WTC11 (cell line): Measurements from ENCODE around the gene WNT2. TPM values are rescaled to one million over a fixed set of nuclear protein-coding genes. Genes with fewer than 3 reads are reported as not detected.

ENCODE experiments used
- ATAC-seq: fragments of 200-7000 bp; cut with Tn5 transposase; 2 replicates; pipeline ENCODE4 v1.10.0; 2021; ENCODE audit warnings: mild to moderate bottlenecking, moderate library complexity
- CTCF ChIA-PET: fragments of 300-600 bp; sonication (Branson Sonifier 250); formaldehyde crosslinking; loops from one replicate; lab custom pipeline; 2021; ENCODE audit warnings: antibody characterized with exemption; lab: Charles Lee
- POLR2A ChIA-PET: fragments of 350-600 bp; sonication (Branson Sonifier 250); formaldehyde crosslinking; loops from one replicate; lab custom pipeline; 2021; ENCODE audit warnings: antibody characterized with exemption; lab: Charles Lee
- DNase-seq: peaks from one replicate; pipeline ENCODE4 v3.0.0; 2021; ENCODE audit warnings: low spot score
- H3K27ac Mint-ChIP-seq: 2 replicates; pipeline ENCODE4 v1.8.0; 2021; ENCODE audit warnings: mixed read lengths
- H3K27me3 Mint-ChIP-seq: 2 replicates; pipeline ENCODE4 v1.8.0; 2021; ENCODE audit warnings: low read depth, mild to moderate bottlenecking, moderate library complexity, mixed read lengths
- H3K36me3 Mint-ChIP-seq: 2 replicates; pipeline ENCODE4 v1.8.0; 2021; ENCODE audit warnings: mixed read lengths
- H3K4me1 Mint-ChIP-seq: 2 replicates; pipeline ENCODE4 v1.8.0; 2022; ENCODE audit warnings: mixed read lengths
- H3K4me3 Mint-ChIP-seq: 2 replicates; pipeline ENCODE4 v1.8.0; 2021; ENCODE audit warnings: mild to moderate bottlenecking, moderate library complexity, mixed read lengths
- H3K9me3 Mint-ChIP-seq: 2 replicates; pipeline ENCODE4 v1.8.0; 2021; ENCODE audit warnings: mixed read lengths
- ARID4B ChIP-seq: sonication (generic); formaldehyde crosslinking; IDR thresholded peaks from 2 replicates; pipeline ENCODE4 v1.8.0; 2023; ENCODE audit warnings: missing genetic modification reagents, mild to moderate bottlenecking, borderline replicate concordance
- CBFB ChIP-seq: sonication (generic); formaldehyde crosslinking; IDR thresholded peaks from 2 replicates; pipeline ENCODE4 v1.8.1; 2022; ENCODE audit warnings: mild to moderate bottlenecking, low read depth, missing genetic modification reagents
- CREB1 ChIP-seq: sonication (generic); formaldehyde crosslinking; IDR thresholded peaks from 2 replicates; pipeline ENCODE4 v1.8.0; 2023; ENCODE audit warnings: mild to moderate bottlenecking, missing genetic modification reagents
- FOXK1 ChIP-seq: sonication (generic); formaldehyde crosslinking; IDR thresholded peaks from 2 replicates; pipeline ENCODE4 v1.8.0; 2022; ENCODE audit warnings: mild to moderate bottlenecking, moderate library complexity, missing genetic modification reagents
- FOXP4 ChIP-seq: sonication (generic); formaldehyde crosslinking; IDR thresholded peaks from 2 replicates; pipeline ENCODE4 v1.8.0; 2022; ENCODE audit warnings: mild to moderate bottlenecking, missing genetic modification reagents
- GABPB1 ChIP-seq: sonication (generic); formaldehyde crosslinking; IDR thresholded peaks from 2 replicates; pipeline ENCODE4 v1.8.1; 2023; ENCODE audit warnings: mild to moderate bottlenecking, missing genetic modification reagents
- GRHL2 ChIP-seq: fragments of 250-450 bp; sonication (Bioruptor Pico); IDR thresholded peaks from 2 replicates; pipeline ENCODE4 v1.8.0; 2022; ENCODE audit warnings: mild to moderate bottlenecking, moderate library complexity; ENCODE audit not compliant: insufficient replicate concordance, severe bottlenecking
- KAT7 ChIP-seq: sonication (generic); formaldehyde crosslinking; IDR thresholded peaks from 2 replicates; pipeline ENCODE4 v1.8.1; 2023; ENCODE audit warnings: missing genetic modification reagents, mild to moderate bottlenecking, borderline replicate concordance
- MYBL2 ChIP-seq: sonication (generic); formaldehyde crosslinking; IDR thresholded peaks from 2 replicates; pipeline ENCODE4 v1.8.1; 2023; ENCODE audit warnings: mild to moderate bottlenecking, moderate library complexity, missing genetic modification reagents
- NFE2L1 ChIP-seq: sonication (generic); formaldehyde crosslinking; IDR thresholded peaks from 2 replicates; pipeline ENCODE4 v1.8.1; 2023; ENCODE audit warnings: missing genetic modification reagents
- NFYB ChIP-seq: sonication (generic); formaldehyde crosslinking; conservative IDR thresholded peaks from 2 replicates; pipeline ENCODE4 v1.8.0; 2022; ENCODE audit warnings: low read depth, missing genetic modification reagents
- NR1H2 ChIP-seq: sonication (generic); formaldehyde crosslinking; IDR thresholded peaks from 2 replicates; pipeline ENCODE4 v1.9.0; 2021; ENCODE audit warnings: mild to moderate bottlenecking, moderate library complexity, missing genetic modification reagents
- OVOL2 ChIP-seq: fragments of 250-450 bp; sonication (Bioruptor Pico); IDR thresholded peaks from 2 replicates; pipeline ENCODE4 v1.9.0; 2021; ENCODE audit warnings: mild to moderate bottlenecking, borderline replicate concordance
- SP1 ChIP-seq: sonication (generic); formaldehyde crosslinking; conservative IDR thresholded peaks from 2 replicates; pipeline ENCODE4 v1.8.1; 2022; ENCODE audit warnings: missing genetic modification reagents
- TEAD4 ChIP-seq: sonication (generic); formaldehyde crosslinking; IDR thresholded peaks from 2 replicates; pipeline ENCODE4 v1.8.0; 2022; ENCODE audit warnings: mild to moderate bottlenecking, missing genetic modification reagents
- ZBTB21 ChIP-seq: sonication (generic); formaldehyde crosslinking; IDR thresholded peaks from 2 replicates; pipeline ENCODE4 v1.8.1; 2023; ENCODE audit warnings: mild to moderate bottlenecking, missing genetic modification reagents, borderline replicate concordance
- ZNF317 ChIP-seq: sonication (generic); formaldehyde crosslinking; IDR thresholded peaks from 2 replicates; pipeline ENCODE4 v1.8.1; 2023; ENCODE audit warnings: low read depth, mild to moderate bottlenecking, moderate library complexity, missing genetic modification reagents, borderline replicate concordance
- ZNF532 ChIP-seq: fragments of 250-450 bp; sonication (Bioruptor Pico); IDR thresholded peaks from 2 replicates; pipeline ENCODE4 v1.9.0; 2021; ENCODE audit warnings: mild to moderate bottlenecking, borderline replicate concordance
- total RNA-seq: library from RNA; stranded (reverse); gene quantifications from 3 replicates; pipeline ENCODE4 v1.2.3, GENCODE V29; 2021
- TF ChIP-seq, protein P1 (sequence below): sonication (generic); formaldehyde crosslinking; IDR thresholded peaks from 2 replicates; pipeline ENCODE4 v1.8.1; 2022; ENCODE audit warnings: missing genetic modification reagents, borderline replicate concordance

The WNT2 gene
- total RNA-seq, 1 experiment from 2014 or later = not detected

- TF ChIP-seq CREB1 (no peak), CBFB (no peak), GABPB1 (CRISPR knock-in tag) (no peak)
- TF ChIP-seq, all 79 proteins: peak for 0
These were observed 39.5 kb upstream of the WNT2 start (continued) for GRCh38 chr7:117362294-117362888.

DNA sequence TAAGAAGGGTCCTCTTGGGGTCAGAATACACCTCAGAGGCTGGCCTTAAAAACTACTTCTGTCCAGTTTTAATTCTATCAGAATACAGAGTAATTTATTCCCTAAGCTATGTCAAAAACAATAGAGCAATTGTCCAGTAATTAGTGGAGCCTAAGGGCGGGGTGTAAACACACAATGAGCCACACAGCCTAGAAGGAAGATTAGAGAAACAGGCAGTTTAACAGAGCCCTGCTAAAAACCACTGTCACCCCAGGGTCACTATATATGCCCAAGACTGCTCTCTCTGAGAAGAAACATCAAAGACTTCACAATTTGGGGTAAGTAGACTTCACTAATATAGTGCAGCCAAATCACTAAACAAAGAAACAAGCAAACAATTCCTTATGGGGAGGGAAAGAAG, 27.2 kb upstream of the WNT2 start:
- no peaks in the 10 kb centered on the region for H3K36me3 Mint-ChIP-seq
- TF ChIP-seq ARID4B (CRISPR knock-in tag) (no peak), ZBTB21 (CRISPR knock-in tag) (no peak), TEAD4 (CRISPR knock-in tag) (no peak), FOXK1 (CRISPR knock-in tag) (no peak), NFE2L1 (CRISPR knock-in tag) (no peak), MYBL2 (no peak), FOXP4 (no peak), OVOL2 (CRISPR knock-in tag) (no peak), SP1 (CRISPR knock-in tag) (no peak), KAT7 (CRISPR knock-in tag) (no peak), CREB1 (no peak), ZNF317 (CRISPR knock-in tag) (no peak), GRHL2 (CRISPR knock-in tag) (no peak), ZNF532 (CRISPR knock-in tag) (no peak), NFYB (CRISPR knock-in tag) (no peak), NR1H2 (CRISPR knock-in tag) (no peak)
- TF ChIP-seq, protein P1, sequence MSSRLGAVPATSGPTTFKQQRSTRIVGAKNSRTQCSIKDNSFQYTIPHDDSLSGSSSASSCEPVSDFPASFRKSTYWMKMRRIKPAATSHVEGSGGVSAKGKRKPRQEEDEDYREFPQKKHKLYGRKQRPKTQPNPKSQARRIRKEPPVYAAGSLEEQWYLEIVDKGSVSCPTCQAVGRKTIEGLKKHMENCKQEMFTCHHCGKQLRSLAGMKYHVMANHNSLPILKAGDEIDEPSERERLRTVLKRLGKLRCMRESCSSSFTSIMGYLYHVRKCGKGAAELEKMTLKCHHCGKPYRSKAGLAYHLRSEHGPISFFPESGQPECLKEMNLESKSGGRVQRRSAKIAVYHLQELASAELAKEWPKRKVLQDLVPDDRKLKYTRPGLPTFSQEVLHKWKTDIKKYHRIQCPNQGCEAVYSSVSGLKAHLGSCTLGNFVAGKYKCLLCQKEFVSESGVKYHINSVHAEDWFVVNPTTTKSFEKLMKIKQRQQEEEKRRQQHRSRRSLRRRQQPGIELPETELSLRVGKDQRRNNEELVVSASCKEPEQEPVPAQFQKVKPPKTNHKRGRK (CRISPR knock-in tag) = no peak
- TF ChIP-seq, all 79 proteins: peak for 0
- CTCF ChIA-PET = no interaction called here
- ATAC-seq = no peak
- H3K9me3 Mint-ChIP-seq = no peaks in the 10 kb centered on the region
- H3K27ac Mint-ChIP-seq = no peak overlapping the region
- POLR2A ChIA-PET = no interaction called here
- no peaks in the 10 kb centered on the region for H3K4me1 Mint-ChIP-seq
- no peak overlapping the region for H3K4me3 Mint-ChIP-seq
- DNase-seq = no peak
- H3K27me3 Mint-ChIP-seq = no peaks in the 10 kb centered on the region; the same call in 1 of the 2 replicates
